ENCODE data around the gene ZNF684.
"Not testable (repeated sequence)": the region's sequence is repeated elsewhere in the genome, so short reads cannot be mapped to it uniquely, and the experiment has no call there.

ZNF684 gene

GRCh38 chr1:40531381-40532061 lies at the start of gene ZNF684:
Gene ZNF684 (plus strand): TSS chr1:40531637. CDS start chr1:40533167, 1,530 bp downstream.
- peak; percentile 100 for DNase-seq

GRCh38 chr1:40495315-40495903 lies 36.0 kb upstream of the ZNF684 start:
- no peak for DNase-seq

DNA sequence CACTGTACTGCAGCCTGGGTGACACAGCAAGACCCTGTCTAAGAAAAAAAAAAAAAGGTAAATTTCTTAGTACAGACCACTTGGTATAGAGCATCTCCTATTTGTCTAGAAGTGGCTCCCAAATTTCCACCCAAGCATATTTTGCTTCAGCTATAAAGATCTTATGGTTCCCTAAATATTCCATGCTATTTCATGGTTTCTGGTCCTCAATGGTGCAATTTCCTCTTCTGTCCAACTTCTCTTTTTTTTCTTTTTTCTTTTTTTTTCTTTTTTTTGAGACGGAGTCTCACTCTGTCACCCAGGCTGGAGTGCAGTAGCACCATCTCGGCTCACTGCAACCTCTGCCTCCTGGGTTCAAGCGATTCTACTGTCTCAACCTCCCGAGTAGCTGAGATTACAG lies 28.8 kb upstream of the ZNF684 start:
- not testable (repeated sequence) for DNase-seq

- DNase-seq = no peak
Measured at GRCh38 chr1:40507973-40508372, 23.5 kb upstream of the ZNF684 start.

- DNase-seq = peak; percentile 100
Measured at GRCh38 chr1:40508375-40509341, 22.8 kb upstream of the ZNF684 start, which contains the start of gene EXO5. Gene EXO5 (plus strand): TSS chr1:40508767. CDS start chr1:40514545, 5,778 bp downstream.

DNA sequence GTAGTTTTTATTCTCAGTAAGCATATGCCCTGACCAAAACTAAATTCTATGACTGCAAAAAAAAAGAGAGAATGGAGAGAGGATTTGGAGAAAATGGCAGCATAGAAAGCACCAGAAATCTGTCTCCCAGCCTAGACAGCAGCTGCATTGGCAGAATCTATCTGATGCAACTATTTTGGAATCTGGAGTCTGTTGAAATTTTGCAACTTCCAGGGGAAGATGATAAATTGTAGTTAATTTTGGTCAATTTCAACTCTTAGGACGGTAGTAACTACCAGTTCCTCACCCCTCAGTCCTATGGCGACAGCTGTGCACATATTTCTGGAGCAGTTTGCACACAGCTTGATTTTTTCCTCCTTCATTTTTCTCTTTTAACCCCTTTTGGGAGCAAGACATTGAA lies 11.9 kb upstream of the ZNF684 start:
- no peak for DNase-seq

DNA sequence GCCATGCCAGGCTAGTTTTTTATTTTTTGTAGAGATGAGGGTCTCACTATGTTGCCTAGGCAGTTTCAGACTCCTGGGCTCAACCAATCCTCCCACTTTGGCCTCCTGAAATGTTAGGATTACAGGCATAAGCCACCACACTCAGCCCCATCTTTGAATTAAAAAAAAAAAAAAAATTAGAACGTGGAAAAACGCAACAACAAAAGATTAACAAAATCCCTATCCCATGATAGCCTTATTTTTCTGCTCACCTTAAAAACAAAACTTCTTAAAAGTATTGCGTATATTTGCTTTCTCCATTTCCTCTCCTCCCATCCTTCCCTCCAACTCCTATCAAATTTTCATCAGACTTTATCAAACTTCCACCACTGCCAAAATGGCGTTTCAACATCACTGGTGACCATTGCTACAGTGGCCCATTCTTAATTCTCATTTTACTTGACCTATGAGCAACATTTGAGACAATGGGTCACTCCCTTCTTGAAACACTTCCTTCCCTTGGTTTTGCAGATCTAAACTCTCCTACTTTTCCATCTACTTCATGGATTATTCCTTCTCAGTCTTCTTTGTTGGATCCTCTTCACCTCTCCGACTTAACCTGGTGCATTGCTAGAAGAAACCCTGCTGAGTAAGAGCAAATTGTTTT lies 579 bp upstream of the ZNF684 start:
- no peak for DNase-seq

GRCh38 chr1:40532062-40532389 lies 589 bp downstream of the ZNF684 start:
- no peak for DNase-seq

DNA sequence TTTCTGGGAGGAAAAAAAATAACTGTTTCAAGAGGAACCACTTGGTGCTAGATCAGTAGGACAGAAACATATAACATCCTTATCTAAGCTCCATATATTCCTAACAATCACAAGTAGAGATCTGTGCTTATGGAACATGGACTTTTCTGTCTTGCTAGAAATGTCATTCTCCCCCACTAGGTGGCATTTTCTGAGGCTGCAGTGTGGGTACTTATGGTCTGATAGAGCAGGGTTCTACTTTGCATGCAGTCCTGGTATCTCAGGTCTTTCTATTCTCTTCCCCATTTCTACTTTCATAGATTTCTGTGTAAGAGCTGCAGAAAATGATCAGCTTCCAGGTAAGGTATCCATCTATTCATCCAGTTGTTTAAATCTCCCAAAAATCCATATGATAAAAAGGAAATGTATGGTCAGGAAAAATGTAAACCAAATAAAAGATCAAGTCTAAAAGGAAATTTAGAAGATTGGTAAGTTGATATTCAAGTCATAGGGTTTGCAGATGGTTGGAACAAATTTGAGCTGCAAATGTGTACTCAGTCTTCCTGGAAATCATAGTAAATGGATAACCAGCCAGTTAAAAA lies 1.5 kb downstream of the ZNF684 start:
- DNase-seq = peak; percentile 99

DNA sequence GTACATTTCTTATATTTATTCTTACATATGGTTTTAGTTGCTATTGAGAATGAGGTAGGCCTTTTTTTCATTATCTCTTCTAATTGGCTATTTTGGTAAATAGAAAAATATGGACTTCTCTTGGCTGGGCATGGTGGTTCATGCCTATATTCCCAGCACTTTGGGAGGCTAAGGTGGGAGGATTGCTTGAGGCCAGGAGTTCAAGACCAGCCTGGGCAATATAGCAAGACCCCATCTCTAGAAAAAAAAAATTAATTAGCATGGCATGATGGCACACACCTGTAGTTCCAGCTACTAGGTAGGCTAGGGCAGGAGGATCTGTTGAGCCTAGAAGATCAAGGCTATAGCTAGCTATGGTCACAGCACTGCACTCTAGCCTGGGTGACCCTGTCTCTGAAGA lies 3.2 kb downstream of the ZNF684 start:
- DNase-seq = no peak

DNA sequence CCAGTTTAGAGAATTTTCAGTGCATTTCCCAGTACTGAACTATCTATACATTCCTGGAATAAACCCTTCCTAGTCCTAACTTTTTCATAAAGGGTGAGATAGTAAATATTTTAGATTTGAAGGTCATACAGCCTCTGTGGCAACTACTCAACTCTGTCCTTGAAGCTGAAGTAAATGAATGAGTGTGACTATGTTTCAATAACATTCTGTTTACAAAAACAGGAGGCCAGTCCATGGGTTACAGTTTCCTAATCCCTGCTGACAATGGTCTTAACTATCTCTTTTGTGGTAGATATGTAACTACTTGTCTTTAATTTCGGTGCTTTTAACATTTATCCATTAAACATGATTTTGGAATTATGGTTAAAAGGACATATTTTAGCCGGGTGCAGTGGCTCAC lies 4.3 kb downstream of the ZNF684 start:
- no peak for DNase-seq

GRCh38 chr1:40539338-40539737 lies 7.9 kb downstream of the ZNF684 start:
- no peak for DNase-seq

DNA sequence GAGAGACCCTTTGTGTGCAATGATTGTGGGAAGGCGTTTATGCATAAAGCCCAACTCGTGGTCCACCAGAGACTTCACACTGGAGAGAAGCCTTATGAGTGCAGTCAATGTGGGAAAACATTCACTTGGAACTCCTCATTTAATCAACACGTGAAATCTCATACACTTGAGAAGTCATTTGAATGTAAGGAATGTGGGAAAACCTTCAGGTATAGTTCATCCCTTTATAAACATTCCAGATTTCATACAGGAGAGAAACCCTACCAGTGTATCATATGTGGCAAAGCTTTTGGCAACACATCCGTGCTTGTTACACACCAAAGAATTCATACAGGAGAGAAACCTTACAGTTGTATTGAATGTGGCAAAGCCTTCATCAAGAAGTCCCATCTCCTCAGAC lies 15.5 kb downstream of the ZNF684 start:
- DNase-seq = no peak

GRCh38 chr1:40553017-40553416 lies 21.6 kb downstream of the ZNF684 start:
- no peak for DNase-seq

GRCh38 chr1:40554807-40555206 lies 23.4 kb downstream of the ZNF684 start:
- not testable (repeated sequence) for DNase-seq

GRCh38 chr1:40556121-40556520 lies 24.7 kb downstream of the ZNF684 start:
- DNase-seq = no peak

- DNase-seq = not testable (repeated sequence)
Measured at GRCh38 chr1:40558241-40558640, 26.8 kb downstream of the ZNF684 start.

DNA sequence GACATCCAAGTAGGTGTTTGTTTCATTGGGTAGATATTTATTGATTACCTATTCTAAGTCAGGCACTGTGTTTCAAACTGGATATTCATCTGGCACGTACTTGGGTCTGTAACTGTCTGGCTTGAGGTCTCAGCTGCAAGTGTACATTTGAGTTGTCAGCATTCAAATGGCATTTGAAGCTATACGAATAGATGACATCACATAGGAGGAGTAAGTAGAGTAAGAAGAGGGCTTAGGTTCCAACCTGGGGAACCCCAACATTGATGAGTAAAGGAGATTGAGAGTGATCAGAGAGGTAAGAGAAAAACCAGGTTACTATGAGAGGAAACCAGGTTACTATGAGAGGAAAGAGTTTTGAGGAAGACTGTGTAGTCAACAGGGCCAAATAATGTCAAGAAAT lies 30.7 kb downstream of the ZNF684 start:
- no peak for DNase-seq

DNA sequence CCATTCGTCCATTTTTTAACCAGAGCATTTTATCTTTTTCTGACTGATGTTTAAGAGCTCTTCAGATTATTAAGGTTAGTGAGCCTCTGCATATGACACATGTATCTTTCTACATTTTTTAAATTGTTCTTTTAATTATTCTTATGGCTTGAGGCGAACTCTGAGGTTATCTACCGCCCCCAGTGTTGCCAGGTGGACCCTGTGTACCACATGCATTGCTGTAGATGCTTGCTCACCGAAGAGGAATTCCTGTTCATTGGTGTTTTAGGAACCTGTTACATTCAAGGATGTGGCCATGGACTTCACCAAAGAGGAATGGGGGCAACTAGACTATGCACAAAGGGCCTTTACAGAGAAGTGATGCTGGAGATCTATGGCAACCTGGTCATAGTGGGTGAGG lies 31.8 kb downstream of the ZNF684 start:
- no peak for DNase-seq

DNA sequence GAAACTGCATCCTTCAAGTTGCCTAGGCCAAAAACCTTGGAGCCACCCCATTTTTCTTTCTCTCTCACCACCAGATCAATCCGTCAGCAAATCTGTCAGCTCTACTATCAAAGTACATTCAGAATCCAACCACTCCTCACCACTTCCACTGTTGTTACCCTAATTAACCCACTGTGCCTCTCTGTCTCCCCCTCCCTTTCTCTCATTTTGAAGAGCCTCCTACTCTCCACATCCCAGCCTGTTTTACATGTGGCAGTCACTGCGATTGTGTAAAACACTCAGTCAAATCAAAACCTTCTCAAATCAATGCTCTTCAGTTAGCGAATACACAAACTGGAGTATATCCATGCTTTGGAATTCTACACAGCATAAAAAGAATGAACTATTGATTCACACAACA lies 33.1 kb downstream of the ZNF684 start:
- no peak for DNase-seq

GRCh38 chr1:40564913-40565312 lies 33.5 kb downstream of the ZNF684 start:
- DNase-seq = no peak

GRCh38 chr1:40567825-40568224 lies 36.4 kb downstream of the ZNF684 start:
- no peak for DNase-seq

- DNase-seq = not testable (repeated sequence)
Measured at GRCh38 chr1:40574805-40575204, 43.4 kb downstream of the ZNF684 start.

Measured in DMS 273 treated with DMSO at 0.1 percent for 48 hours (cell line).